HG02642 (cell line): ENCODE results near the gene UQCRC2.
"Not testable (repeated sequence)": the region's sequence is repeated elsewhere in the genome, so short reads cannot be mapped to it uniquely, and the experiment has no call there.

ENCODE experiments used
- ATAC-seq: cut with Tn5 transposase; IDR thresholded peaks from one replicate; pipeline ENCODE4 v1.9.1; 2021; ENCODE audit warnings: mild to moderate bottlenecking; ENCODE audit not compliant: unreplicated experiment, poor library complexity

Gene UQCRC2

GRCh38 chr16:21973945-21974344 is 20.8 kb downstream of the UQCRC2 start:
- no peak for ATAC-seq

- ATAC-seq, result no peak
Observed at GRCh38 chr16:21980032-21980431, 26.9 kb downstream of the UQCRC2 start.

GRCh38 chr16:21982108-21982507 is 28.9 kb downstream of the UQCRC2 start:
- ATAC-seq, result no peak

- no peak for ATAC-seq
Observed at GRCh38 chr16:21984062-21984461, 30.9 kb downstream of the UQCRC2 start.

- ATAC-seq, result no peak
Observed at GRCh38 chr16:21985524-21985923, 32.4 kb downstream of the UQCRC2 start.

- no peak for ATAC-seq
Observed at GRCh38 chr16:21986692-21987246, 33.6 kb downstream of the UQCRC2 start.

GRCh38 chr16:21987498-21987897 is 34.3 kb downstream of the UQCRC2 start:
- ATAC-seq, result no peak

- ATAC-seq, result no peak
Observed at GRCh38 chr16:21989133-21989532, 36.0 kb downstream of the UQCRC2 start.

- ATAC-seq, result no peak
Observed at GRCh38 chr16:21989751-21990150, 36.6 kb downstream of the UQCRC2 start.

- ATAC-seq, result no peak
Observed at GRCh38 chr16:21990381-21990944, 37.3 kb downstream of the UQCRC2 start.

- ATAC-seq, result no peak
Observed at GRCh38 chr16:21991621-21992020, 38.5 kb downstream of the UQCRC2 start.

- no peak for ATAC-seq
Observed at GRCh38 chr16:21994856-21995465, 41.8 kb downstream of the UQCRC2 start.

- ATAC-seq, result no peak
Observed at GRCh38 chr16:21996923-21997696, 43.9 kb downstream of the UQCRC2 start.

GRCh38 chr16:21997697-21998480 is 44.7 kb downstream of the UQCRC2 start:
- no peak for ATAC-seq

GRCh38 chr16:22001591-22001990 is 48.4 kb downstream of the UQCRC2 start:
- ATAC-seq, result no peak

- ATAC-seq, result not testable (repeated sequence)
Observed at GRCh38 chr16:22002047-22002446, 48.9 kb downstream of the UQCRC2 start.

GRCh38 chr16:22003195-22003594 is 50.0 kb downstream of the UQCRC2 start:
- ATAC-seq, result no peak

GRCh38 chr16:22004341-22004740 is 51.2 kb downstream of the UQCRC2 start:
- ATAC-seq, result no peak

GRCh38 chr16:22005746-22006145 is 52.6 kb downstream of the UQCRC2 start:
- ATAC-seq, result no peak

- ATAC-seq, result no peak
Observed at GRCh38 chr16:22006636-22007035, 53.5 kb downstream of the UQCRC2 start.

GRCh38 chr16:22007159-22007508 is 54.0 kb downstream of the UQCRC2 start:
- ATAC-seq, result no peak
